ENCODE measurements around the gene STAB2. TPM values are rescaled to one million over a fixed set of nuclear protein-coding genes. Genes with fewer than 3 reads are reported as not detected.

The STAB2 gene
- polyA plus RNA-seq, 1 of the 3 experiments (the other 2 are of a cell fraction) = not detected

DNA sequence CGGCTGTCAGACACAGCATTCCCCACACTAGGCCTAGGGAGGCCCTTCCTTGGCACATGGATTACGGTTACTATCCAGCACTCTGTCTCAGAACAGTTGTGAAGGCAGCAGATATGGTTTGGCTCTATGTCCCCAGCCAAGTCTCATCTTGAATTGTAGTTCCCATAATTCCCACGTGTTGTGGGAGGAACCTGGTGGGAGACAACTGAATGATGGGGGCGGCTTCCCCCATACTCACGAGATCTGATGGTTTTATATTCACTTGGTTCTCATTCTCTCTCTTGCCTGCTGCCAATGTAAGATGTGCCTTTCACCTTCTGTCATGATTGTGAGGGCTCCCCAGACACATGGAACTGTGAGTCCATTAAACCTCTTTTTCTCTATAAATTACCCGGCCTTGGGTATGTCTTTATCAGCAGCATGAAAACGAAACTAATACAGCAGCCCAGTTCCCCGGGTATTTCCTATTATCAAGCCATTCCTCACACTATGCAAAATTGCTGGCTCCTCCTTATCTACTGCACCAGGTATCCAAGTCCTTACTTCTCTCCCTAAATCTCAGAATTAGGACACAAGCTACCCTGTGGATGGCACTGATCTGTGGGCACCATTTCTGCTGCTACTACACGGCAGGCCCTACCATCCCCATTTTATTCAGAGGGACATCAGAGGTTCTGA is 220.6 kb downstream of the STAB2 start:
- Histone ChIP-seq H3K79me2 (ENCODE audit: insufficient read depth) (peaks cover 31% of the 10 kb centered on the region; the same call in 1 of the 2 replicates), H3F3A (replicated peaks; ENCODE audit: insufficient read depth) (peaks cover 20% of the 10 kb centered on the region), H3K36me3 (replicated peaks in 1 of 2; ENCODE audit: control insufficient read depth in 1 of 2, insufficient read depth in 2 of 2, low read length in 1 of 2) (peaks cover 7 to 18% of the 10 kb centered on the region in 2 experiments), H3K9ac (no peak overlapping the region), H3K4me3 (ENCODE audit: low read depth in 2 of 2, low read length in 1 of 2) (no peak overlapping the region), H3K9me3 (no peaks in the 10 kb centered on the region), H3K27me3 (ENCODE audit: insufficient read depth) (no peaks in the 10 kb centered on the region), H3K4me2 (no peak overlapping the region), H3K4me1 (ENCODE audit: control insufficient read depth in 1 of 2, insufficient read depth in 2 of 2, low read depth in 1 of 2, low read length in 1 of 2) (peaks cover 3 to 24% of the 10 kb centered on the region in 2 experiments; a peak in 3 of 4 replicates), H3K27ac (ENCODE audit: low read depth in 2 of 2, low read length in 1 of 2) (peak overlapping the region in 1 of 2 experiments; percentile 94; a peak in 1 of 4 replicates), H3K9me2 (no peaks in the 10 kb centered on the region), H4K20me1 (ENCODE audit: insufficient read depth) (no peaks in the 10 kb centered on the region), H2AFZ (ENCODE audit: low read depth) (no peak overlapping the region)
- no peak for TF ChIP-seq EZH2phosphoT487 (IDR thresholded peaks at IDR 0.05; ENCODE audit: borderline replicate concordance, low read depth)
- TF ChIP-seq MAX (IDR thresholded peaks at IDR 0.05; ENCODE audit: low read depth) = no peak
- no peak for TF ChIP-seq TEAD4 (IDR thresholded peaks at IDR 0.05; ENCODE audit: borderline replicate concordance, insufficient read depth)
- no peak for TF ChIP-seq RCOR1 (IDR thresholded peaks at IDR 0.05; ENCODE audit: low read length)
- TF ChIP-seq FOXM1 (IDR thresholded peaks at IDR 0.05; ENCODE audit: low read depth) = no peak
- no peak for TF ChIP-seq RXRA (IDR thresholded peaks at IDR 0.05; ENCODE audit: borderline replicate concordance, low read depth)
- no peak for TF ChIP-seq ELF1 (IDR thresholded peaks at IDR 0.05)
- TF ChIP-seq FOSL2 (IDR thresholded peaks at IDR 0.05; ENCODE audit: borderline replicate concordance, low read depth) = no peak
- no peak for TF ChIP-seq YY1 (IDR thresholded peaks at IDR 0.05; ENCODE audit: low read depth)
- no peak for TF ChIP-seq SMC3 (IDR thresholded peaks at IDR 0.05; ENCODE audit: low read depth, low read length)
- TF ChIP-seq RFX5 (IDR thresholded peaks at IDR 0.05; ENCODE audit: low read length) = no peak
- TF ChIP-seq TAF1 (IDR thresholded peaks at IDR 0.05; ENCODE audit: borderline replicate concordance, low read depth, low read length) = no peak
- POLR2A ChIA-PET = no interaction called here
- DNase-seq = no peak
- WGBS (ENCODE audit: low lambda C conversion rate) = 93% methylated on average over 7 of the region's 9 CpGs
- CTCF ChIA-PET = no interaction called here

GRCh38 chr12:103808239-103808880 is 221.3 kb downstream of the STAB2 start:
- peaks cover 3 to 20% of the 10 kb centered on the region in 2 experiments; a peak in 3 of 4 replicates for H3K4me1 ChIP-seq (ENCODE audit: control insufficient read depth in 1 of 2, insufficient read depth in 2 of 2, low read depth in 1 of 2, low read length in 1 of 2)
- no peaks in the 10 kb centered on the region for H3K9me3 ChIP-seq
- H3K9me2 ChIP-seq = no peaks in the 10 kb centered on the region
- no peaks in the 10 kb centered on the region for H4K20me1 ChIP-seq (ENCODE audit: insufficient read depth)
- TF ChIP-seq, protein P1, sequence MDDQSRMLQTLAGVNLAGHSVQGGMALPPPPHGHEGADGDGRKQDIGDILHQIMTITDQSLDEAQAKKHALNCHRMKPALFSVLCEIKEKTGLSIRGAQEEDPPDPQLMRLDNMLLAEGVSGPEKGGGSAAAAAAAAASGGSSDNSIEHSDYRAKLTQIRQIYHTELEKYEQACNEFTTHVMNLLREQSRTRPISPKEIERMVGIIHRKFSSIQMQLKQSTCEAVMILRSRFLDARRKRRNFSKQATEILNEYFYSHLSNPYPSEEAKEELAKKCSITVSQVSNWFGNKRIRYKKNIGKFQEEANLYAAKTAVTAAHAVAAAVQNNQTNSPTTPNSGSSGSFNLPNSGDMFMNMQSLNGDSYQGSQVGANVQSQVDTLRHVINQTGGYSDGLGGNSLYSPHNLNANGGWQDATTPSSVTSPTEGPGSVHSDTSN (IDR thresholded peaks at IDR 0.05) = 0 out of 2 replicates have a peak, but pooled peaks have one; percentile 10
- no peak for TF ChIP-seq FOSL2 (IDR thresholded peaks at IDR 0.05; ENCODE audit: borderline replicate concordance, low read depth)
- peaks cover 7 to 25% of the 10 kb centered on the region in 2 experiments for H3K36me3 ChIP-seq (replicated peaks in 1 of 2; ENCODE audit: control insufficient read depth in 1 of 2, insufficient read depth in 2 of 2, low read length in 1 of 2)
- peaks cover 16% of the 10 kb centered on the region for H3F3A ChIP-seq (replicated peaks; ENCODE audit: insufficient read depth)
- POLR2A ChIA-PET = no interaction called here
- WGBS (ENCODE audit: low lambda C conversion rate) = 88% methylated on average over 6 of the region's 6 CpGs
- DNase-seq = no peak
- no peak overlapping the region for H3K9ac ChIP-seq
- no peak overlapping the region for H3K4me3 ChIP-seq (ENCODE audit: low read depth in 2 of 2, low read length in 1 of 2)
- no peak overlapping the region for H3K27ac ChIP-seq (ENCODE audit: low read depth in 2 of 2, low read length in 1 of 2)
- peaks cover 33% of the 10 kb centered on the region; the same call in 1 of the 2 replicates for H3K79me2 ChIP-seq (ENCODE audit: insufficient read depth)
- H3K27me3 ChIP-seq (ENCODE audit: insufficient read depth) = no peaks in the 10 kb centered on the region
- no peak overlapping the region for H3K4me2 ChIP-seq
- no peak overlapping the region for H2AFZ ChIP-seq (ENCODE audit: low read depth)
- CTCF ChIA-PET = no interaction called here

Measured in SK-N-SH (cell line).